ENCODE data around the gene ZCCHC8. TPM values are rescaled to one million over a fixed set of nuclear protein-coding genes. Genes with fewer than 3 reads are reported as not detected.

The ZCCHC8 gene
- total and polyA plus RNA-seq, 2 of the 8 experiments (the other 6 are each of a cell fraction or from before 2014, with no cell fraction given) = 13.8 to 28.9 TPM

DNA sequence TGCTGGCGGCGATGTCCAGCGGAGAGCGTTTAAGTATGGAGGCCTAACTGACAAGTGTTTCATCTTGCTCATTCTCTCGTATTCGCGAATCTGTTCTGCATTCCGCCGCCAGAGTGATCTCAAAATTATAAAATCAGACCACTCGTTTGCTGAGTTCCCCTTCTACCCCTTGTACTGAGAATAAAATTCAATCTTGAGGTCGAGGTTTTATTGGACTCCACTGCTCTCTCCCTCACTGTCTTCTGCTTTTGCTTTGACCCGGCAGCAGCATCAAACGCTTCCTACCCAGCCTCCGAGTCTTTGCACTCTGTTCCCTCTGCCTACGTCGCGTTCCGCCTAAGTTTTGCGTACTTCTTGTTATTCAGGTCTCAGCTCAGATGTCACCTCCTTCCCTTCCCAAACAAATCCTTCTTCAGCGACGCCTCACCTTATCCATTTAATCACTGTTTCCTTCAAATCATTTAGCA lies 26.8 kb upstream of the ZCCHC8 start:
- Histone ChIP-seq H4K5ac (ENCODE audit: insufficient read length, low read depth, low read length) (peak overlapping the region; percentile 84), H3K36me3 (ENCODE audit: control insufficient read depth in 2 of 4, insufficient read depth in 4 of 4, low read length in 3 of 4) (peaks cover 0 to 37% (median 12%) of the 10 kb centered on the region in 4 experiments; a peak in 4 of 8 replicates), H3K27ac (ENCODE audit: low read depth, low read length) (peak overlapping the region; percentile 96), H3K79me2 (ENCODE audit: control insufficient read depth in 1 of 2, insufficient read depth in 2 of 2, low read length in 2 of 2) (peaks cover 47 to 86% of the 10 kb centered on the region in 2 experiments), H2BK12ac (ENCODE audit: low read depth, low read length) (peak overlapping the region; percentile 98; the same call in 1 of the 2 replicates), H3K4me3 (ENCODE audit: extremely low read depth in 1 of 4, insufficient read depth in 2 of 4, low read depth in 3 of 4, low read length in 4 of 4) (peak overlapping the region; percentile 90 to 99 (median 98)), H2BK120ac (replicated peaks; ENCODE audit: low read depth, low read length) (no peak overlapping the region), H4K8ac (ENCODE audit: extremely low read depth, insufficient read depth, low read length) (peak overlapping the region; percentile 92; the same call in 1 of the 2 replicates), H2AK5ac (ENCODE audit: low read depth, low read length) (peak overlapping the region; percentile 99), H3K56ac (replicated peaks; ENCODE audit: insufficient read length, low read depth, low read length) (peak overlapping the region; percentile 73), H3K23me2 (ENCODE audit: low read depth, low read length) (peaks cover 10% of the 10 kb centered on the region), H4K91ac (replicated peaks; ENCODE audit: insufficient read length, low read length) (peak overlapping the region; percentile 67), H3K18ac (ENCODE audit: extremely low read depth, low read length) (peak overlapping the region; percentile 98; the same call in 1 of the 2 replicates), H3K4me2 (ENCODE audit: insufficient read depth in 1 of 2, low read depth in 2 of 2, low read length in 2 of 2) (peak overlapping the region; percentile 82 to 93), H3K79me1 (ENCODE audit: low read depth, low read length) (peaks cover 3% of the 10 kb centered on the region; the same call in 1 of the 2 replicates), H3K27me3 (replicated peaks in 1 of 4; ENCODE audit: control insufficient read depth in 3 of 4, extremely low read depth in 1 of 4, insufficient read depth in 3 of 4, low read length in 3 of 4) (no peaks in the 10 kb centered on the region), H2AFZ (ENCODE audit: low read length) (peak overlapping the region; percentile 61; the same call in 1 of the 2 replicates), H4K20me1 (replicated peaks in 1 of 2; ENCODE audit: control insufficient read depth in 1 of 2, insufficient read depth in 2 of 2, low read length in 2 of 2) (peaks cover 2 to 14% of the 10 kb centered on the region in 2 experiments), H3K4ac (replicated peaks; ENCODE audit: insufficient read length, low read depth, low read length) (peak overlapping the region; percentile 55), H3K23ac (ENCODE audit: insufficient read length) (no peak overlapping the region), H2BK5ac (ENCODE audit: low read depth, low read length) (peak overlapping the region; percentile 99), H2BK15ac (ENCODE audit: low read length) (no peak overlapping the region), H3K4me1 (replicated peaks in 1 of 4; ENCODE audit: control insufficient read depth in 3 of 4, insufficient read depth in 4 of 4, low read length in 3 of 4) (no peaks in the 10 kb centered on the region; a peak in 4 of 7 replicates), H3K9ac (replicated peaks in 1 of 4; ENCODE audit: extremely low read depth in 1 of 4, low read depth in 3 of 4, low read length in 3 of 4) (peak overlapping the region; percentile 73 to 100 (median 99)), H2BK20ac (ENCODE audit: low read length) (peak overlapping the region; percentile 41; the same call in 1 of the 2 replicates), H3K9me3 (ENCODE audit: insufficient read depth in 2 of 2, low read depth in 1 of 2, low read length in 1 of 2) (no peaks in the 10 kb centered on the region), H3K14ac (ENCODE audit: insufficient read length) (no peak overlapping the region)
- POLR2A ChIA-PET (ENCODE audit: partially characterized antibody) = interaction anchor here (0.9 to 49.0 kb wide), 26 partner anchors 1 to 226 kb away, joined by 3 to 1221 read pairs (median 4); partner anchors contain the start of genes DENR, KNTC1, RSRC2 and ZCCHC8
- CTCF ChIA-PET (ENCODE audit: partially characterized antibody) = no interaction called here
- WGBS, 2 experiments (ENCODE audit: extremely low coverage in 1 of 2, insufficient coverage in 1 of 2, insufficient read length in 1 of 2, insufficient replicate concordance in 2 of 2, low coverage in 1 of 2, low lambda C conversion rate in 2 of 2, missing lambda C conversion rate in 1 of 2) = 2% methylated on average over 21 of the region's 21 CpGs; no CpG with 5 or more reads in 1 of the 2 experiments
- DNase-seq (ENCODE audit: low read depth in 1 of 2, low spot score in 2 of 2) (no peak), FAIRE-seq (no peak)
- TF ChIP-seq MAFK (IDR thresholded peaks at IDR 0.05; ENCODE audit: low read depth, low read length) = no peak
- no peak for TF ChIP-seq CEBPB (IDR thresholded peaks at IDR 0.05; ENCODE audit: low read depth, low read length)
- TF ChIP-seq RBBP5 (IDR thresholded peaks at IDR 0.05; ENCODE audit: borderline replicate concordance, low read depth, low read length) = no peak
- no peak for TF ChIP-seq YY1 (IDR thresholded peaks at IDR 0.05; ENCODE audit: low read depth, low read length)
- TF ChIP-seq SIX5 (IDR thresholded peaks at IDR 0.05; ENCODE audit: low read depth, low read length) = no peak
- TF ChIP-seq, protein P1, sequence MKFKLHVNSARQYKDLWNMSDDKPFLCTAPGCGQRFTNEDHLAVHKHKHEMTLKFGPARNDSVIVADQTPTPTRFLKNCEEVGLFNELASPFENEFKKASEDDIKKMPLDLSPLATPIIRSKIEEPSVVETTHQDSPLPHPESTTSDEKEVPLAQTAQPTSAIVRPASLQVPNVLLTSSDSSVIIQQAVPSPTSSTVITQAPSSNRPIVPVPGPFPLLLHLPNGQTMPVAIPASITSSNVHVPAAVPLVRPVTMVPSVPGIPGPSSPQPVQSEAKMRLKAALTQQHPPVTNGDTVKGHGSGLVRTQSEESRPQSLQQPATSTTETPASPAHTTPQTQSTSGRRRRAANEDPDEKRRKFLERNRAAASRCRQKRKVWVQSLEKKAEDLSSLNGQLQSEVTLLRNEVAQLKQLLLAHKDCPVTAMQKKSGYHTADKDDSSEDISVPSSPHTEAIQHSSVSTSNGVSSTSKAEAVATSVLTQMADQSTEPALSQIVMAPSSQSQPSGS (IDR thresholded peaks at IDR 0.05; ENCODE audit: low read length) = no peak
- no peak for TF ChIP-seq HDAC6 (IDR thresholded peaks at IDR 0.05; ENCODE audit: low read depth, low read length)
- no peak for TF ChIP-seq SP4 (IDR thresholded peaks at IDR 0.05; ENCODE audit: low read length)
- TF ChIP-seq POLR2AphosphoS5 (IDR thresholded peaks at IDR 0.05; ENCODE audit: low read depth, low read length) = 0 out of 2 replicates have a peak, but pooled peaks have one; percentile 9
- 0 out of 4 replicates have a peak, but pooled peaks of 1 of the 2 experiments have one; percentile 18 for TF ChIP-seq HDAC2 (IDR thresholded peaks at IDR 0.05; ENCODE audit: borderline replicate concordance in 1 of 2, low read depth in 2 of 2, low read length in 2 of 2)
- TF ChIP-seq CBX5 (IDR thresholded peaks at IDR 0.05; ENCODE audit: low read depth, low read length) = no peak
- no peak for TF ChIP-seq SIRT6 (IDR thresholded peaks at IDR 0.05; ENCODE audit: low read length)

Data from H1 (cell line).